Mucosa of descending colon (tissue), 3 donors: ENCODE measurements around the gene PIK3CB. TPM values are rescaled to one million over a fixed set of nuclear protein-coding genes. Genes with fewer than 3 reads are reported as not detected.

Experiments used
- ATAC-seq: fragments of 200-7000 bp; cut with Tn5 transposase; one replicate; pipeline ENCODE4 v1.9.1; 2020; ENCODE audit warnings: mild to moderate bottlenecking, moderate library complexity
- DNase-seq, 3 donors: peaks; one replicate each; pipeline ENCODE4 v3.0.0-alpha.2; 2020
- H3K36me3 ChIP-seq: fragments of 200-600 bp; one replicate; pipeline ENCODE4 v1.8.0; 2021; ENCODE audit warnings: low read depth, mild to moderate bottlenecking
- H3K4me1 ChIP-seq: fragments of 200-600 bp; one replicate; pipeline ENCODE4 v1.8.0; 2021; ENCODE audit warnings: low read depth, mild to moderate bottlenecking
- H3K4me3 ChIP-seq: fragments of 200-600 bp; one replicate; pipeline ENCODE4 v1.8.0; 2021; ENCODE audit warnings: mild to moderate bottlenecking
- H3K9me3 ChIP-seq: fragments of 200-600 bp; one replicate; pipeline ENCODE4 v1.8.0; 2021; ENCODE audit warnings: mild to moderate bottlenecking
- CTCF ChIP-seq: fragments of 200-600 bp; IDR thresholded peaks from one replicate; pipeline ENCODE4 v1.8.0; 2022; ENCODE audit warnings: antibody characterized with exemption, mild to moderate bottlenecking
- intact Hi-C, 2 donors: fragments of 100-400 bp; cut with DNase I in 1 of 2; cut with micrococcal nuclease in 1 of 2; formaldehyde crosslinking; loops; one replicate each; pipeline versions ENCODE4 v1.11.0 to v1.11.1; 2022; cut with DNase I, micrococcal nuclease
- total RNA-seq, 3 donors: library from RNA; stranded (reverse); fragmentation: NEBNext Ultra II Directional in 2 of 3; extraction: Animal tissue kit (Norgen Biotek cat#: 25700) in 2 of 3; gene quantifications; one replicate each; pipeline versions ENCODE4 v1.2.1 to v1.2.4, GENCODE V29; 2021 to 2023
- donor health status: DM: no; HTN: no; CAD: no; lungs with moderate emphysema.
- donor health status: DM: no; HTN: no; CAD: no.
- donor health status: DM: no; HTN: yes; CAD: no.

PIK3CB gene
- total RNA-seq, 3 donors from 2014 or later, result 44.3 to 57.9 (median 51.8) TPM

DNA sequence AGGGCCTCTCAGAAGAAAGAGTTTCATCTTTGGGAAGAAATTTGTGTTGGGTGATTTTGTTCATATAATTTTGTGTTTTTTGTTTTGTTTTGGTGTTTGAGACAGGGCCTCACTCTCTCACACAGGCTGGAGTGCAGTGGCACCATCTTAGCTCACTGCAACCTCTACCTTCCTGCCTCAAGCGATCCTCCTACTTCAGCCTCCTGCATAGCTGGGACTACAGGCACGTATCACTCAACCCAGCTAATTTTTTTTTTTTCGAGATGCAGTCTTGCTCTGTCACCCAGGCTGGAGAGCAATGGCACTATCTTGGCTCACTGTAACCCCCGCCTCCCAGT is 29.0 kb upstream of the PIK3CB start:
- TF ChIP-seq CTCF, result no peak
- DNase-seq, result no peak
- H3K36me3 ChIP-seq, result no peaks in the 10 kb centered on the region
- no peaks in the 10 kb centered on the region for H3K9me3 ChIP-seq
- H3K4me3 ChIP-seq, result no peak overlapping the region
- intact Hi-C loops, result no loop called here
- H3K4me1 ChIP-seq, result peaks cover 14% of the 10 kb centered on the region
- no peak for ATAC-seq

DNA sequence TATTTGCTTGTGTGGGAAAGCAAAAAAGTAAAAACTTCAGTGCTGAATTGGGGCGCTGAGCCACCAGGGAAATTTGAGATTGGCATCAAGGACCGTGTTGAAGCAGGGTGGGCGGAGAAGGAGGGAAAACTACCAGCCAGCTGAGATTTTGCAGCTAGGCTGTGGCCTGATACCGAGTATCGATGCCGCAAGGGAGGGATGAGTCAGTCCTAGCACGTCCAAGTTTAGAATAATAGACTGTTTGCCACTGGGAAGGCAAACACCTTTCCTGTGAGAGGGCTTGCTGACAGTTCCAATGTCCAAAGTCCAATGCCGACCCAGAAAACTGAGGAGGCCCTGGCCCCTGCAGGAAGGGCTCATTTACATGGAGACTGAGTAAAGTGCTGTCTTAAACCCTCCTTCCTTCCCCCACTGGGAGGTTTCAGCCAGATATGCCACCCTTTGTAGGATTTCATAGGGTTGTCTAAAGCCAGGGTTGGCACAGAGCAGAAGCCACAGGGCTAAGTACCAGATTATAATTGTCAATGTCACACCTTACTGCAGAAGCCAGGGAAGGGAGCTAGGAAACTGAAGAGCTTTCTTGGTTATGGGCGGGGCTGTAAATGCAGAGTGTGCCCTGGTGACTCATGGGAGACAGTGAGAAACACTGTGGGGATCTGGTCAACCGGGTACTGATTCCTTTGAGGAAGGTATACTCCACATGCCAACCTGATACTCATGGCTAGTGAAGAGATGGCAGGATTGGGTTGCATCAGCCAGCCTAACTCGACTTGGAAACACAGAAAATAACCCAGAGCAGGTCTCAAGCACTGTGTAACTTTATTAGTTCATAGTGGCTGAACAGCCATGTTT is 28.4 kb upstream of the PIK3CB start:
- TF ChIP-seq CTCF, result no peak
- no peaks in the 10 kb centered on the region for H3K36me3 ChIP-seq
- H3K9me3 ChIP-seq, result no peaks in the 10 kb centered on the region
- intact Hi-C loops, result no loop called here
- H3K4me1 ChIP-seq, result peaks cover 14% of the 10 kb centered on the region
- DNase-seq (peak; percentile 63 to 78 (median 68)), ATAC-seq (peak; percentile 93)
- H3K4me3 ChIP-seq, result no peak overlapping the region

DNA sequence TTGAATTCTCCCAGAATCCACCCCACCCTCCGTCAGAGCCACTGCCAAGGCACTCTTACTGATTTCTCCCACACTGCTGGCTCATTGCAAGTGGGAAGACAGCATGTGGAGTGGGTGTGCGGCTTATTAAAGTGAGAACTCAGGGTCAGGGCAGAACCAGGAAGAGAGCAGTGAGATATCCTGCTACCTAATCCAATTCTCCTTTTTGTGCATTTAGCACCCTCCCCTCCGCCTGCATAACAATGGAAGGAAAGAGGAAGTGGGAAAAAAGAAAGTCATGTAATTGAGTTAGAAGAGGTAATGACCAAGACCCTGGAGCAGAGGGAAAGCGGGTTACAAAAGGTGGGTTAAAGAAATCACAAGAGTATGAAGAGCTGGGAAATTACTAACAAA is 27.8 kb upstream of the PIK3CB start:
- DNase-seq, result peak in 2 of 3 donors; percentile 46 to 58
- no peak for TF ChIP-seq CTCF
- Histone ChIP-seq H3K4me1 (peaks cover 14% of the 10 kb centered on the region), H3K9me3 (no peaks in the 10 kb centered on the region), H3K36me3 (no peaks in the 10 kb centered on the region), H3K4me3 (no peak overlapping the region)
- peak; percentile 73 for ATAC-seq
- intact Hi-C loops, result no loop called here

DNA sequence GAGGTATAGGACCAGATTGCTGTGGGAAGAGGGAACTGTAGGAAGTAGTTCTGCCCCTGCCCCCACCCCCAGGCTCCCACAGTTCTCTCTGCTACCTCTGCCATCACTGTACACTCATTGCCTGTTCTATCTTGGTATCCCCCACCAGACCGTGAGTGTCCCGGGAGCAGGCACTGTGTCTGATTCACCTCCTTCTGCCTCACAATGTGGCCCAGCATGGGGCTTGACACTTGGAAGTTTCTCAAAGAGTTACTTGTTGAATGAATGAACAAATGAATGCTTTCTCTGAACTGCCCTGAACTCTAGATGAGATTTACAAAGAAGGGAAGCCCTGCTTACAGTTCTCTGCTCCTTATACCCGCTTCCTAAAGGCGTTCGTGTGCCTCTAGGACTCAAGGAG is 27.1 kb upstream of the PIK3CB start:
- ATAC-seq (no peak), DNase-seq (no peak)
- Histone ChIP-seq H3K4me1 (peaks cover 14% of the 10 kb centered on the region), H3K36me3 (no peaks in the 10 kb centered on the region), H3K9me3 (no peaks in the 10 kb centered on the region), H3K4me3 (no peak overlapping the region)
- intact Hi-C loops, result no loop called here
- TF ChIP-seq CTCF, result no peak

GRCh38 chr3:138856799-138857198 is 22.1 kb upstream of the PIK3CB start:
- intact Hi-C loops, result no loop called here
- ATAC-seq (no peak), DNase-seq (no peak)
- Histone ChIP-seq H3K36me3 (no peaks in the 10 kb centered on the region), H3K4me1 (no peaks in the 10 kb centered on the region), H3K4me3 (no peak overlapping the region), H3K9me3 (no peaks in the 10 kb centered on the region)
- TF ChIP-seq CTCF, result no peak
